GM04503 (cell line): ENCODE measurements around the gene NEO1.

Experiments
- DNase-seq: peaks from one replicate; pipeline ENCODE4 v3.0.0-alpha.2; 2012; ENCODE audit warnings: low read depth

Gene NEO1

GRCh38 chr15:73308305-73308704 is 256.0 kb downstream of the NEO1 start:
- DNase-seq: no peak

GRCh38 chr15:73313861-73314260 is 261.6 kb downstream of the NEO1 start:
- DNase-seq: no peak

GRCh38 chr15:73317651-73318462 is 265.6 kb downstream of the NEO1 start:
- DNase-seq: no peak

GRCh38 chr15:73318463-73319351 is 266.4 kb downstream of the NEO1 start:
- no peak for DNase-seq

- DNase-seq: no peak
Observed at GRCh38 chr15:73319460-73320245, 267.4 kb downstream of the NEO1 start.

GRCh38 chr15:73320619-73321180 is 268.4 kb downstream of the NEO1 start:
- no peak for DNase-seq

- no peak for DNase-seq
Observed at GRCh38 chr15:73321496-73322450, 269.5 kb downstream of the NEO1 start.

- no peak for DNase-seq
Observed at GRCh38 chr15:73322665-73323373, 270.6 kb downstream of the NEO1 start.

- DNase-seq: no peak
Observed at GRCh38 chr15:73323374-73323955, 271.2 kb downstream of the NEO1 start.

- DNase-seq: no peak
Observed at GRCh38 chr15:73323956-73324355, 271.7 kb downstream of the NEO1 start.

GRCh38 chr15:73324496-73325170 is 272.4 kb downstream of the NEO1 start:
- no peak for DNase-seq

- DNase-seq: no peak
Observed at GRCh38 chr15:73325191-73325861, 273.1 kb downstream of the NEO1 start.

- DNase-seq: no peak
Observed at GRCh38 chr15:73326157-73326556, 273.9 kb downstream of the NEO1 start.

GRCh38 chr15:73328149-73328820 is 276.0 kb downstream of the NEO1 start:
- DNase-seq: no peak

- no peak for DNase-seq
Observed at GRCh38 chr15:73328981-73329380, 276.7 kb downstream of the NEO1 start.

GRCh38 chr15:73329501-73330200 is 277.4 kb downstream of the NEO1 start:
- no peak for DNase-seq
